Upper lobe of left lung (tissue), 6 donors: ENCODE results near the gene DIP2A. TPM values are rescaled to one million over a fixed set of nuclear protein-coding genes. Genes with fewer than 3 reads are reported as not detected.

ENCODE experiments used
- ATAC-seq, 2 donors: fragments of 200-7000 bp; cut with Tn5 transposase; one replicate each; pipeline ENCODE4 v1.9.1; 2022; ENCODE audit warnings: mild to moderate bottlenecking in 2 of 2, moderate library complexity in 2 of 2; ENCODE audit not compliant: low FRiP score in 2 of 2
- DNase-seq, 2 donors: peaks; one replicate each; pipeline ENCODE4 v3.0.0-alpha.2; 2019 to 2020
- H3K27ac ChIP-seq, 4 donors: fragments of 200-600 bp; sonication (generic); one replicate each; pipeline ENCODE4 v1.5.1; 2016 to 2019
- H3K27me3 ChIP-seq, 4 donors: fragments of 200-600 bp; sonication (generic); one replicate each; pipeline ENCODE4 v1.5.1; 2017 to 2019
- H3K36me3 ChIP-seq, 4 donors: fragments of 200-600 bp; sonication (generic); one replicate each; pipeline ENCODE4 v1.5.1; 2016 to 2019
- H3K4me1 ChIP-seq, 4 donors: fragments of 200-600 bp; sonication (generic); one replicate each; pipeline ENCODE4 v1.5.1; 2018 to 2019
- H3K4me3 ChIP-seq, 4 donors: fragments of 200-600 bp; sonication (generic); one replicate each; pipeline ENCODE4 v1.5.1; 2017 to 2019; ENCODE audit warnings: mild to moderate bottlenecking in 2 of 4, moderate library complexity in 1 of 4
- H3K9me3 ChIP-seq, 4 donors: fragments of 200-600 bp; sonication (generic); one replicate each; pipeline ENCODE4 v1.5.1; 2018 to 2019
- CTCF ChIP-seq, 6 experiments: fragments of 450-650 bp in 4 of 6; fragments of 200-600 bp in 2 of 6; sonication (generic) in 2 of 6; IDR thresholded peaks; one replicate each; pipeline ENCODE4 v1.5.1; 2016 to 2019; ENCODE audit warnings: antibody characterized with exemption in 6 of 6
- EP300 ChIP-seq, 4 donors: sonication (generic); formaldehyde crosslinking; IDR thresholded peaks; one replicate each; pipeline ENCODE4 v1.5.1; 2017; ENCODE audit warnings: antibody characterized with exemption in 4 of 4, control low read depth in 2 of 4
- POLR2A ChIP-seq, 4 donors: fragments of 450-650 bp; IDR thresholded peaks; one replicate each; pipeline ENCODE4 v1.5.1; 2016 to 2017; ENCODE audit warnings: antibody characterized with exemption in 4 of 4, mild to moderate bottlenecking in 2 of 4
- POLR2AphosphoS5 ChIP-seq, 2 donors: sonication (generic); formaldehyde crosslinking; IDR thresholded peaks; one replicate each; pipeline ENCODE4 v1.5.1; 2017; ENCODE audit warnings: antibody characterized with exemption in 2 of 2
- WGBS, 2 donors: methylation state at CpG; one replicate each; pipeline ENCODE4 v1.1.5; 2017 to 2018; 5-methylcytosine and 5-hydroxymethylcytosine counted together
- total RNA-seq, 6 donors: library from RNA; depleted of rRNA in 4 of 6; stranded (reverse); fragments of >200 nt in 4 of 6; gene quantifications; one replicate each; pipeline versions ENCODE4 v1.1.0 to v1.2.1, GENCODE V29; 2016 to 2021
- donor health status: DM: no; HTN: no; CAD: no; lungs with moderate emphysema.
- donor health status: DM: no; HTN: yes; CAD: no; lungs with severe emphysema.

The DIP2A gene
- total RNA-seq, 6 donors from 2014 or later = 22.6 to 144 (median 43.0) TPM

- WGBS, 2 donors = 63 to 65% methylated on average over 4 of the region's 4 CpGs
- no peaks in the 10 kb centered on the region for H3K36me3 ChIP-seq
- no peaks in the 10 kb centered on the region for H3K9me3 ChIP-seq
- DNase-seq = no peak
- H3K4me1 ChIP-seq = peaks cover 7 to 39% (median 26%) of the 10 kb centered on the region in 4 donors
- H3K27ac ChIP-seq = no peak overlapping the region
- no peak overlapping the region for H3K4me3 ChIP-seq
- no peak for ATAC-seq
- no peaks in the 10 kb centered on the region for H3K27me3 ChIP-seq
- TF ChIP-seq EP300 (IDR thresholded peaks at IDR 0.05) = no peak
- TF ChIP-seq CTCF (IDR thresholded peaks at IDR 0.05) = no peak
- TF ChIP-seq POLR2A (IDR thresholded peaks at IDR 0.05) = no peak
- TF ChIP-seq POLR2AphosphoS5 (IDR thresholded peaks at IDR 0.05) = no peak
These were observed 3.9 kb upstream of the DIP2A start for GRCh38 chr21:46454634-46455390.

GRCh38 chr21:46455575-46456385 lies 2.9 kb upstream of the DIP2A start:
- Histone ChIP-seq H3K9me3 (no peaks in the 10 kb centered on the region), H3K4me1 (peaks cover 17 to 49% (median 31%) of the 10 kb centered on the region in 4 donors), H3K4me3 (no peak overlapping the region), H3K27me3 (no peaks in the 10 kb centered on the region), H3K36me3 (no peaks in the 10 kb centered on the region), H3K27ac (peak overlapping the region in 1 of 4 donors; percentile 6)
- no peak for DNase-seq
- WGBS, 2 donors = 60 to 65% methylated on average over 10 of the region's 10 CpGs
- ATAC-seq = no peak
- TF ChIP-seq POLR2A (IDR thresholded peaks at IDR 0.05) (no peak), POLR2AphosphoS5 (IDR thresholded peaks at IDR 0.05) (no peak), EP300 (IDR thresholded peaks at IDR 0.05) (no peak), CTCF (IDR thresholded peaks at IDR 0.05) (no peak)

GRCh38 chr21:46456750-46457149 lies 1.9 kb upstream of the DIP2A start:
- Histone ChIP-seq H3K9me3 (no peaks in the 10 kb centered on the region), H3K4me3 (no peak overlapping the region), H3K4me1 (peaks cover 17 to 51% (median 31%) of the 10 kb centered on the region in 4 donors), H3K36me3 (no peaks in the 10 kb centered on the region), H3K27me3 (no peaks in the 10 kb centered on the region), H3K27ac (no peak overlapping the region)
- TF ChIP-seq POLR2A (IDR thresholded peaks at IDR 0.05) (no peak), POLR2AphosphoS5 (IDR thresholded peaks at IDR 0.05) (no peak), CTCF (IDR thresholded peaks at IDR 0.05) (no peak), EP300 (IDR thresholded peaks at IDR 0.05) (no peak)
- WGBS, 2 donors = 92 to 95% methylated on average over 4 of the region's 4 CpGs
- DNase-seq (no peak), ATAC-seq (no peak)

- DNase-seq (peak in 1 of 2 donors; percentile 44), ATAC-seq (peak; percentile 10 to 49)
- 1% methylated on average over 11 to 30 of the region's 30 CpGs for WGBS, 2 donors
- no peak for TF ChIP-seq POLR2A (IDR thresholded peaks at IDR 0.05)
- no peak for TF ChIP-seq CTCF (IDR thresholded peaks at IDR 0.05)
- no peak for TF ChIP-seq POLR2AphosphoS5 (IDR thresholded peaks at IDR 0.05)
- no peak for TF ChIP-seq EP300 (IDR thresholded peaks at IDR 0.05)
- H3K27ac ChIP-seq = peak overlapping the region; percentile 87 to 92 (median 90)
- H3K9me3 ChIP-seq = no peaks in the 10 kb centered on the region
- H3K4me3 ChIP-seq = peak overlapping the region; percentile 78 to 95 (median 80)
- H3K27me3 ChIP-seq = no peaks in the 10 kb centered on the region
- peaks cover 0 to 2% (median 0%) of the 10 kb centered on the region in 4 donors for H3K36me3 ChIP-seq
- H3K4me1 ChIP-seq = peaks cover 17 to 51% (median 31%) of the 10 kb centered on the region in 4 donors
These were observed 833 bp upstream of the DIP2A start for GRCh38 chr21:46457801-46458314.
